WTC11 (cell line): ENCODE measurements around the gene DOK1. TPM values are rescaled to one million over a fixed set of nuclear protein-coding genes. Genes with fewer than 3 reads are reported as not detected.
A peak's percentile ranks its signal among the peaks of the same experiment; 100 is the strongest.

Experiments
- ATAC-seq: fragments of 200-7000 bp; cut with Tn5 transposase; 2 replicates; pipeline ENCODE4 v1.10.0; 2021; ENCODE audit warnings: mild to moderate bottlenecking, moderate library complexity
- CTCF ChIA-PET: fragments of 300-600 bp; sonication (Branson Sonifier 250); formaldehyde crosslinking; loops from one replicate; lab custom pipeline; 2021; ENCODE audit warnings: antibody characterized with exemption; lab: Charles Lee
- POLR2A ChIA-PET: fragments of 350-600 bp; sonication (Branson Sonifier 250); formaldehyde crosslinking; loops from one replicate; lab custom pipeline; 2021; ENCODE audit warnings: antibody characterized with exemption; lab: Charles Lee
- DNase-seq: peaks from one replicate; pipeline ENCODE4 v3.0.0; 2021; ENCODE audit warnings: low spot score
- H3K27ac Mint-ChIP-seq: 2 replicates; pipeline ENCODE4 v1.8.0; 2021; ENCODE audit warnings: mixed read lengths
- H3K27me3 Mint-ChIP-seq: 2 replicates; pipeline ENCODE4 v1.8.0; 2021; ENCODE audit warnings: low read depth, mild to moderate bottlenecking, moderate library complexity, mixed read lengths
- H3K36me3 Mint-ChIP-seq: 2 replicates; pipeline ENCODE4 v1.8.0; 2021; ENCODE audit warnings: mixed read lengths
- H3K4me1 Mint-ChIP-seq: 2 replicates; pipeline ENCODE4 v1.8.0; 2022; ENCODE audit warnings: mixed read lengths
- H3K4me3 Mint-ChIP-seq: 2 replicates; pipeline ENCODE4 v1.8.0; 2021; ENCODE audit warnings: mild to moderate bottlenecking, moderate library complexity, mixed read lengths
- H3K9me3 Mint-ChIP-seq: 2 replicates; pipeline ENCODE4 v1.8.0; 2021; ENCODE audit warnings: mixed read lengths
- ARID4B ChIP-seq: sonication (generic); formaldehyde crosslinking; IDR thresholded peaks from 2 replicates; pipeline ENCODE4 v1.8.0; 2023; ENCODE audit warnings: missing genetic modification reagents, mild to moderate bottlenecking, borderline replicate concordance
- CTCF ChIP-seq: fragments of 200-600 bp; IDR thresholded peaks from 2 replicates; pipeline ENCODE4 v1.8.0; 2022; ENCODE audit warnings: antibody characterized with exemption
- NFATC4 ChIP-seq: fragments of 250-450 bp; sonication (Bioruptor Pico); IDR thresholded peaks from 2 replicates; pipeline ENCODE4 v1.9.0; 2021; ENCODE audit warnings: mild to moderate bottlenecking
- total RNA-seq: library from RNA; stranded (reverse); gene quantifications from 3 replicates; pipeline ENCODE4 v1.2.3, GENCODE V29; 2021
- TF ChIP-seq, protein P1 (sequence below): fragments of 250-450 bp; sonication (Bioruptor Pico); IDR thresholded peaks from 2 replicates; pipeline ENCODE4 v1.9.0; 2021; ENCODE audit warnings: moderate library complexity, mild to moderate bottlenecking, inconsistent platforms, borderline replicate concordance
- TF ChIP-seq, protein P2 (sequence below): sonication (generic); formaldehyde crosslinking; IDR thresholded peaks from 2 replicates; pipeline ENCODE4 v1.8.1; 2023; ENCODE audit warnings: mild to moderate bottlenecking, missing genetic modification reagents
- TF ChIP-seq, protein P3 (sequence below): sonication (generic); formaldehyde crosslinking; IDR thresholded peaks from 2 replicates; pipeline ENCODE4 v1.8.0; 2022; ENCODE audit warnings: missing genetic modification reagents
- TF ChIP-seq, protein P4 (sequence below): sonication (generic); formaldehyde crosslinking; IDR thresholded peaks from 2 replicates; pipeline ENCODE4 v1.8.1; 2023; ENCODE audit warnings: mild to moderate bottlenecking, moderate library complexity, missing genetic modification reagents

Gene DOK1
- total RNA-seq, 1 experiment from 2014 or later: 15.9 TPM

DNA sequence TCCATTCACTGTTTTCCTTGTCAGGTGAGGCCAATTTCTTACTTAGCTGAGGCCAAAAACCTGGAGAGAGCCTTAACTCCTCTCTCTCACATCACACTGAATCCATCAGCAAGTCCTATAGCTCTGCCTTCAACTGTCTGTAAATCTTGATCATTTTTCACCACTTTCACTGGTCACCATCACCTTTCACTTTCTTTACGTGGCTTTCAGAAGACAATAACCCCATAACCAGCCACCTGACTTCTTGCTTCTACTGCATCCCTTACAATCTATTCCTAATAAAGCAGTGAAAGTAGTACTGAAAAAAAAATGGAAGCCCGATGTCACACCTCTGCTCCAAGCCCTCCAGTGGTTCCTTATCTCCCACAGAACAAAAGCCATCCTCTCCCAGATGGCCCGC lies 8.5 kb upstream of the DOK1 start (continued):
- TF ChIP-seq ARID4B (CRISPR knock-in tag) (no peak), NFATC4 (CRISPR knock-in tag) (no peak), CTCF (no peak)
- TF ChIP-seq, protein P1, sequence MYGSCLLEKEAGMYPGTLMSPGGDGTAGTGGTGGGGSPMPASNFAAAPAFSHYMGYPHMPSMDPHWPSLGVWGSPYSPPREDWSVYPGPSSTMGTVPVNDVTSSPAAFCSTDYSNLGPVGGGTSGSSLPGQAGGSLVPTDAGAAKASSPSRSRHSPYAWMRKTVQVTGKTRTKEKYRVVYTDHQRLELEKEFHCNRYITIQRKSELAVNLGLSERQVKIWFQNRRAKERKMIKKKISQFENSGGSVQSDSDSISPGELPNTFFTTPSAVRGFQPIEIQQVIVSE (CRISPR knock-in tag): no peak
- TF ChIP-seq, protein P2, sequence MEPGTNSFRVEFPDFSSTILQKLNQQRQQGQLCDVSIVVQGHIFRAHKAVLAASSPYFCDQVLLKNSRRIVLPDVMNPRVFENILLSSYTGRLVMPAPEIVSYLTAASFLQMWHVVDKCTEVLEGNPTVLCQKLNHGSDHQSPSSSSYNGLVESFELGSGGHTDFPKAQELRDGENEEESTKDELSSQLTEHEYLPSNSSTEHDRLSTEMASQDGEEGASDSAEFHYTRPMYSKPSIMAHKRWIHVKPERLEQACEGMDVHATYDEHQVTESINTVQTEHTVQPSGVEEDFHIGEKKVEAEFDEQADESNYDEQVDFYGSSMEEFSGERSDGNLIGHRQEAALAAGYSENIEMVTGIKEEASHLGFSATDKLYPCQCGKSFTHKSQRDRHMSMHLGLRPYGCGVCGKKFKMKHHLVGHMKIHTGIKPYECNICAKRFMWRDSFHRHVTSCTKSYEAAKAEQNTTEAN (CRISPR knock-in tag): no peak
- TF ChIP-seq, protein P3, sequence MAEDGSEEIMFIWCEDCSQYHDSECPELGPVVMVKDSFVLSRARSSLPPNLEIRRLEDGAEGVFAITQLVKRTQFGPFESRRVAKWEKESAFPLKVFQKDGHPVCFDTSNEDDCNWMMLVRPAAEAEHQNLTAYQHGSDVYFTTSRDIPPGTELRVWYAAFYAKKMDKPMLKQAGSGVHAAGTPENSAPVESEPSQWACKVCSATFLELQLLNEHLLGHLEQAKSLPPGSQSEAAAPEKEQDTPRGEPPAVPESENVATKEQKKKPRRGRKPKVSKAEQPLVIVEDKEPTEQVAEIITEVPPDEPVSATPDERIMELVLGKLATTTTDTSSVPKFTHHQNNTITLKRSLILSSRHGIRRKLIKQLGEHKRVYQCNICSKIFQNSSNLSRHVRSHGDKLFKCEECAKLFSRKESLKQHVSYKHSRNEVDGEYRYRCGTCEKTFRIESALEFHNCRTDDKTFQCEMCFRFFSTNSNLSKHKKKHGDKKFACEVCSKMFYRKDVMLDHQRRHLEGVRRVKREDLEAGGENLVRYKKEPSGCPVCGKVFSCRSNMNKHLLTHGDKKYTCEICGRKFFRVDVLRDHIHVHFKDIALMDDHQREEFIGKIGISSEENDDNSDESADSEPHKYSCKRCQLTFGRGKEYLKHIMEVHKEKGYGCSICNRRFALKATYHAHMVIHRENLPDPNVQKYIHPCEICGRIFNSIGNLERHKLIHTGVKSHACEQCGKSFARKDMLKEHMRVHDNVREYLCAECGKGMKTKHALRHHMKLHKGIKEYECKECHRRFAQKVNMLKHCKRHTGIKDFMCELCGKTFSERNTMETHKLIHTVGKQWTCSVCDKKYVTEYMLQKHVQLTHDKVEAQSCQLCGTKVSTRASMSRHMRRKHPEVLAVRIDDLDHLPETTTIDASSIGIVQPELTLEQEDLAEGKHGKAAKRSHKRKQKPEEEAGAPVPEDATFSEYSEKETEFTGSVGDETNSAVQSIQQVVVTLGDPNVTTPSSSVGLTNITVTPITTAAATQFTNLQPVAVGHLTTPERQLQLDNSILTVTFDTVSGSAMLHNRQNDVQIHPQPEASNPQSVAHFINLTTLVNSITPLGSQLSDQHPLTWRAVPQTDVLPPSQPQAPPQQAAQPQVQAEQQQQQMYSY: no peak

DNA sequence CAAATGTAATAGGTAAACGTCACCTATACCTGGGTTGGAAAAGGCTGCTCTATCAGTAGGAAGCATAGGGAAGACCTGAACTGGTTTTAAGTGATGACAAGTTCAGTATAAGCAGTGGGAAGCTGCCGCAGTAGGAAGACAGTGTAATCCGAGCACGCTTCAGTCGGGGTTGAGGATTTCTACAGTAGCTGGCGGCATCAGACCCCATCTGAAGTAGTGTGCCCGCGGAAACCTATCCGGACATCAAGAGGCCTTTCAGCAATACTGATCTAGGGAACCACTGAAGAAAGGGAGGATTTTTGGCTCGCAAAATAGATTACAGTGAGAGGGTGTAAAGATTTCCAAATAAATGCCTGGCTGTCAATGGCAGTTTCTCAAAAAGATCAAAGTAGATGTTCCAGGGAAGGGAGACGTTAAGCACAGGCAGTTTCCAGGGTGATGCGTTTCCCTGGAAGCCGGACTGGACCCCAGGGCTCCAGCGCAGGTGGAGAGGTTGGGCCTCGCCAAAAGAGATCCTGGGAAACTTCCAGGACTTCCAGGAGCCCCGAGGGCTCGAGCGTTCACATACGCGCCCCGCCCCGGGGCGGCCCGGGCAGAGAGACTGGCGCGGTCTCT lies 6.1 kb upstream of the DOK1 start:
- H3K4me3 Mint-ChIP-seq: peak overlapping the region; percentile 86
- peak overlapping the region; percentile 30; the same call in 1 of the 2 replicates for H3K27ac Mint-ChIP-seq
- no peak for DNase-seq
- peaks cover 2% of the 10 kb centered on the region; the same call in 1 of the 2 replicates for H3K36me3 Mint-ChIP-seq
- TF ChIP-seq, protein P3: peak; percentile 88
- TF ChIP-seq, protein P4, sequence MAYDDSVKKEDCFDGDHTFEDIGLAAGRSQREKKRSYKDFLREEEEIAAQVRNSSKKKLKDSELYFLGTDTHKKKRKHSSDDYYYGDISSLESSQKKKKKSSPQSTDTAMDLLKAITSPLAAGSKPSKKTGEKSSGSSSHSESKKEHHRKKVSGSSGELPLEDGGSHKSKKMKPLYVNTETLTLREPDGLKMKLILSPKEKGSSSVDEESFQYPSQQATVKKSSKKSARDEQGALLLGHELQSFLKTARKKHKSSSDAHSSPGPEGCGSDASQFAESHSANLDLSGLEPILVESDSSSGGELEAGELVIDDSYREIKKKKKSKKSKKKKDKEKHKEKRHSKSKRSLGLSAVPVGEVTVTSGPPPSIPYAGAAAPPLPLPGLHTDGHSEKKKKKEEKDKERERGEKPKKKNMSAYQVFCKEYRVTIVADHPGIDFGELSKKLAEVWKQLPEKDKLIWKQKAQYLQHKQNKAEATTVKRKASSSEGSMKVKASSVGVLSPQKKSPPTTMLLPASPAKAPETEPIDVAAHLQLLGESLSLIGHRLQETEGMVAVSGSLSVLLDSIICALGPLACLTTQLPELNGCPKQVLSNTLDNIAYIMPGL (CRISPR knock-in tag): no peak
- POLR2A ChIA-PET: no interaction called here
- peak; percentile 14; the same call in 1 of the 2 replicates for ATAC-seq
- H3K27me3 Mint-ChIP-seq: peaks cover 71% of the 10 kb centered on the region
- no peaks in the 10 kb centered on the region for H3K9me3 Mint-ChIP-seq
- CTCF ChIA-PET: interaction anchor here (0.7 to 1.3 kb wide), 4 partner anchors 26 to 65 kb away, joined by 3 to 4 read pairs (median 3); partner anchors contain the start of gene TTC31
- peaks cover 30% of the 10 kb centered on the region for H3K4me1 Mint-ChIP-seq
